Measurements from ENCODE around the gene RNF213. TPM values are rescaled to one million over a fixed set of nuclear protein-coding genes. Genes with fewer than 3 reads are reported as not detected.

Gene RNF213
- total and polyA plus RNA-seq, 9 donors = 21.5 to 89.1 (median 50.8) TPM

DNA sequence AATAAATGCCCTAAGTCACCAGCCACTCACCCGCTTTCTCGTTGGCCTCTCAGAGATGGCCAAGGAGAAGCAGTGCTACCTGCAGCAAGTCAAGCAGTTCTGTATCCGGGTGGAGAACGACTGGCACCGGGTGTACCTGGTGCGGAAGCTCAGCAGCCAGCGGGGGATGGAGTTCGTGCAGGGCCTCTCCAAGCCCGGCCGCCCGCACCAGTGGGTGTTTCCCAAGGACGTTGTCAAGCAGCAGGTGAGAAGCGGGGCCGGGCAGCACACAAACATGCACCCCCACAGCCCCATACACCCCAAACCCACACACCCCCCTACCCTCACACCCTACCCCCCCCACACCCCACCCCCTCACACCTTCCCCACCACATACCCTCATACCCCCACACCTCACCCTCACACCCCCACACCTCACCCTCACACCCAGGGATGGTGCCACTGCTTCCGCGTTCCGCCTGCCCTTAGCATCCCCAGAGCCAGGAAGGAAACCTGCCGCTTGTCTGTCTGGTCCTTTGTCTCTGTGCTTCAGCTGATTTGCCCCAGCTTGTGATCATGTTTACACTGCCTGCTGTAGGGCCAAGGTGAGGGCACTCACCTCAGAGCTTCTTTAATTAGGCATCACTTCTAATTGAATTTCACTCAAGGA is 112.4 kb downstream of the RNF213 start:
- no peak for TF ChIP-seq POLR2A (IDR thresholded peaks at IDR 0.05)
- no peak for TF ChIP-seq EP300 (IDR thresholded peaks at IDR 0.05)
- TF ChIP-seq CTCF (IDR thresholded peaks at IDR 0.05) = no peak
- Histone ChIP-seq H3K4me3 (no peak overlapping the region), H3K4me1 (ENCODE audit: insufficient read depth) (no peaks in the 10 kb centered on the region), H3K27ac (no peak overlapping the region), H3K27me3 (no peaks in the 10 kb centered on the region), H3K9me3 (no peaks in the 10 kb centered on the region), H3K36me3 (no peaks in the 10 kb centered on the region)
- 88 to 93% (median 89%) methylated on average over 18 of the region's 18 CpGs for WGBS, 3 donors
- DNase-seq = peak in 1 of 5 donors; percentile 16
- intact Hi-C loops (cut with DNase I) = no loop called here

GRCh38 chr17:80374039-80374731 is 113.5 kb downstream of the RNF213 start:
- Histone ChIP-seq H3K27ac (no peak overlapping the region), H3K9me3 (no peaks in the 10 kb centered on the region), H3K4me1 (ENCODE audit: insufficient read depth) (no peaks in the 10 kb centered on the region), H3K27me3 (no peaks in the 10 kb centered on the region), H3K4me3 (no peak overlapping the region), H3K36me3 (no peaks in the 10 kb centered on the region)
- TF ChIP-seq EP300 (IDR thresholded peaks at IDR 0.05) (no peak), POLR2A (IDR thresholded peaks at IDR 0.05) (no peak), CTCF (IDR thresholded peaks at IDR 0.05) (no peak)
- intact Hi-C loops (cut with DNase I) = no loop called here
- WGBS, 3 donors = 89 to 91% (median 91%) methylated on average over 22 of the region's 22 CpGs
- DNase-seq = peak in 2 of 5 donors; percentile 6 to 21

- 71 to 76% (median 72%) methylated on average over 14 of the region's 14 CpGs for WGBS, 3 donors
- intact Hi-C loops (cut with DNase I) = no loop called here
- Histone ChIP-seq H3K4me3 (no peak overlapping the region), H3K4me1 (ENCODE audit: insufficient read depth) (no peaks in the 10 kb centered on the region), H3K36me3 (no peaks in the 10 kb centered on the region), H3K9me3 (no peaks in the 10 kb centered on the region), H3K27me3 (no peaks in the 10 kb centered on the region), H3K27ac (no peak overlapping the region)
- no peak for DNase-seq
- no peak for TF ChIP-seq POLR2A (IDR thresholded peaks at IDR 0.05)
- TF ChIP-seq CTCF (IDR thresholded peaks at IDR 0.05) = no peak
- TF ChIP-seq EP300 (IDR thresholded peaks at IDR 0.05) = no peak
These were observed 114.3 kb downstream of the RNF213 start for GRCh38 chr17:80374732-80375585.

DNA sequence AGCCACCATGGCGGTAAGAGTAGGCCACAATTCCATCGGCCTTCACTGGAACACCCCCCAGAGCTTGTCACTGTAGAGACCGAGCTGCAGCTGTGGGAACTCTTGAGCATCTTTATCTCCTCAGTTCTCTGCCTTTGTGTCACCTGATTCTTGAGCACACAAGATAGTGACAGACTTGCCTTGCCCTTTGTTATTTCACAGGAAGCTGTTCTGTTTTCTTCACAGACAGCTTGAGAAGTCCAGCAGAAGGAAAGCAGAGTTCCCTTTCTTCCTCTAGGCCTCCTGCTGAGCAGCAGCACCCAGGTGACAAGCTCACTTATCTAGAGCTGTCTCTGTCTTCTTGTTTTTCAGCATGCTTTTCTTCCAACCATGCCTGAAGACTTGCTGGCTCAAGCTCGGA is 115.9 kb downstream of the RNF213 start:
- peak in 1 of 5 donors; percentile 3 for DNase-seq
- Histone ChIP-seq H3K9me3 (no peaks in the 10 kb centered on the region), H3K27ac (no peak overlapping the region), H3K4me3 (no peak overlapping the region), H3K27me3 (no peaks in the 10 kb centered on the region), H3K4me1 (ENCODE audit: insufficient read depth) (no peaks in the 10 kb centered on the region), H3K36me3 (no peaks in the 10 kb centered on the region)
- 89 to 93% (median 92%) methylated on average over 4 of the region's 4 CpGs for WGBS, 3 donors
- TF ChIP-seq POLR2A (IDR thresholded peaks at IDR 0.05) (no peak), EP300 (IDR thresholded peaks at IDR 0.05) (no peak), CTCF (IDR thresholded peaks at IDR 0.05) (no peak)
- intact Hi-C loops (cut with DNase I) = no loop called here
